ENCODE data around the gene PEPD.

Gene PEPD

DNA sequence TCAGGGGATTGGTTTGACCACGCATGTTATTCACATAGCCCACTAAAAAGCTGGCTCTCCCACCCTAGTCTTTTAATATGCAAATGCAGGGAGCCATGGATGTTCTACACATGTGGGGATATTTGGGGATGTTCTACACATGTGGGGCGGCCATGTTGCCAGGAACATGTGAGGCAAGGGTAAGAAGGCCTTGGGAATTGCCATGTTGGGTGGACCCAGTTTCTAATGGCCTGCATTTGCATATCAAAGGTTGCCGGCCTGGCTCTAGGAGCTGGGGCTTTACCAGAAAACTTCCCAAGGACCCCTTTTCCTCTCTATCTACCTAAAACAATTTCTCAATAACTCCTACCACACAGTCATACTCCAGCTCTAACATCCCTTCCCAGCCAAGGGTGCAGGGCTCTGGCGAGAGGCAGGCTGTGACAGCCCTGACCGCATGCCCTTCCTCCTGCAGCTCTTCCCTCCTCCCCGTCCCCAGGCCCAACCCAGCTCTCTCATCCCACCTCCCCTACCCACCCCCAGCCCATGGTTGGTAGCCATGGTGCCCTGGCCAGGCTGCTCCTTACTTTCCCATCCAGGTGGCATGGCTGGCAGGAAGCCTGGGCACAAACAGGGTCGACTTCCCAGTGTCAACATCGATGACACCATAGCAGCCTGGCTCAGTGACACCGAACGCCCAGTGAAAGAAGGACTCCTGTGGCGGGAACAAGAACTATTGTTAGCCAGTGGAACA, 11.0 kb downstream of the PEPD start:
- no peak for DNase-seq

DNA sequence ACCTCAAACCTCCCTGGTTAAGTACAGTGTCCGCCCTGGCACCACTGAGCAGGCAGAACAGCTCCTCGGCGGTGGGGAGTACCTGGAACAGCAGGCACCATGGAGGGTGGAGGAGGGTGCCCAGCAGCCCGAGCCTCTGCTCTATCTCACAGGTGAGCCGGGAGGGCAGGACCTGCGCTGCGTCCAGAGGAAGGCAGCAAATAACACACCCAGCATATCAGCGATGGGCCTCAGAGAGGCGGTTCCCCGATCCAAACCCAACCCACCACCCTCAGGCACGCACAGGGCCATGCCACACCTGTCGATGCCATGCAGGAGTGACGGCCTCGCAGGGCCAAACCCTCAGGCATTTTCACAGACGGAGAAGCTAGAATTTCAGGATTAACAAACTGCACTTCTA, 11.8 kb downstream of the PEPD start:
- no peak for DNase-seq

DNA sequence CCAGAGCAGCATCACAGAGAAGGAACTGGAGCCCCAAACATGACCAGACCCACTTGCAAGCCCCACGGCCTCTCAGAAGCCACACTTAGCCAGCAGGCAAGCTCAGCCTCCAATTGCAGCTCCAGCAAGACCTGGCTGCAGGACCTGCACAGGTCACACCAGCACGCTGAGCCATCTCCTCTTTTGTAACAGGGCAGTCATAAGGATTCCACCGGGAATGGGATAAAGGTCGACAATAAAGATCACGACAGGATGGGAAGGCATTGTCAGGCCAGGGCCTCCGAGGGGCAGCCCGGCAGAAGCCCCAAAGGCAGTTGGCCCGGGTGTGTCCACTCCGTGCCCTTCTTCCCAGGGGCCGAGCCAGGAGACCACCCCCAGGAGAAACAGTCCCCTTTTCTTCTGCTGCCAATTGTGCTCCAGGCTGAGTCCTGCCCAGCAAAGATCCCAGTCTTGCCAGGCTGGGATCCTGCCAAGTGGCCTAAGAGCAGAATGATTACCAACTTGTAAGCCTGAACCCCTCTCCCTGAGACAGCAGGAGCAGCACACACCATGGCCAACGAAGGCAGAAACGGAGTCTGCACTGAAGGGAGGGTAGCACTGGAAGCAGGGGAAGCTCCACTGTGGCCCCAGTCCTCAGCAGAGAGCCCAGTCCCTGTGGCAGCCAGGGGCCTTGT, 12.5 kb downstream of the PEPD start:
- no peak for DNase-seq

DNA sequence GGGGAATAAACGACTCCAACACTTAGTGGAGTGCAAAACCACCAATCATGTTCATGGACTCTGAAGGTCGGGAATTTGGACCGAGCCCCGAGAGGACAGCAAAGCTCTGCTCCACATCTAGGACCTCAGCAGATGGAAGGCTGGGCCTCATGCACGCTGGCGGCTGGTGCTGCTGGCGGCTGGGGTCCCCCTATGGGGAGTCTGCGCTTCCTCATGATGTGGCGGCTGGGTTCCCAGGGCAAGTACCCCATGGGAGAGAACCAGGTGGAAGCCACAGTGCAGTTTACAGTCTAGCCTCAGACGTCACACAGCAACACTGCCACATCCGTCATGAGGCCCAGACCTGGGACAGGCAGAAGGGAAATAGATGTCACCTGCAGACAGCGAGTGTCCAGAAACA, 13.2 kb downstream of the PEPD start:
- DNase-seq, result no peak

DNA sequence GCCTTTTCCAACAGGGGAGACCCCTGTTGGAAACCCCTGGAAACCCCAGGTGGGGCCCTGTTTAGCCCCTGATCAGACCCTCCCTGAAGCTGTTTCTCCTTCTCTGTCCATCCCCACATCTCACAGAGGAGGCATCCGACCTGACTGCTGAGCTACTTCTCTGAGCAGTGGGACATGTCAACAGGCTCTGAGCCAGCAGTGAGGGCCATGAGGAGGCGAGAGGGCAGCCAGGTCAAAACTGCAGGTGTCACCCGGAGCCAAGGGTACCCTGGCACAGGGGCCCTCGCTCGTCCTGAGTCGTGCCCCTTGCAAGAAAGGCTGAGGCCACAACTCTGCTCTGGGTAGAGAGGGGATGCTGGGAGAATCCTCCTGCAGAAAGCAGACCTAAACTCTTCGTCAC, 13.6 kb downstream of the PEPD start:
- no peak for DNase-seq

DNA sequence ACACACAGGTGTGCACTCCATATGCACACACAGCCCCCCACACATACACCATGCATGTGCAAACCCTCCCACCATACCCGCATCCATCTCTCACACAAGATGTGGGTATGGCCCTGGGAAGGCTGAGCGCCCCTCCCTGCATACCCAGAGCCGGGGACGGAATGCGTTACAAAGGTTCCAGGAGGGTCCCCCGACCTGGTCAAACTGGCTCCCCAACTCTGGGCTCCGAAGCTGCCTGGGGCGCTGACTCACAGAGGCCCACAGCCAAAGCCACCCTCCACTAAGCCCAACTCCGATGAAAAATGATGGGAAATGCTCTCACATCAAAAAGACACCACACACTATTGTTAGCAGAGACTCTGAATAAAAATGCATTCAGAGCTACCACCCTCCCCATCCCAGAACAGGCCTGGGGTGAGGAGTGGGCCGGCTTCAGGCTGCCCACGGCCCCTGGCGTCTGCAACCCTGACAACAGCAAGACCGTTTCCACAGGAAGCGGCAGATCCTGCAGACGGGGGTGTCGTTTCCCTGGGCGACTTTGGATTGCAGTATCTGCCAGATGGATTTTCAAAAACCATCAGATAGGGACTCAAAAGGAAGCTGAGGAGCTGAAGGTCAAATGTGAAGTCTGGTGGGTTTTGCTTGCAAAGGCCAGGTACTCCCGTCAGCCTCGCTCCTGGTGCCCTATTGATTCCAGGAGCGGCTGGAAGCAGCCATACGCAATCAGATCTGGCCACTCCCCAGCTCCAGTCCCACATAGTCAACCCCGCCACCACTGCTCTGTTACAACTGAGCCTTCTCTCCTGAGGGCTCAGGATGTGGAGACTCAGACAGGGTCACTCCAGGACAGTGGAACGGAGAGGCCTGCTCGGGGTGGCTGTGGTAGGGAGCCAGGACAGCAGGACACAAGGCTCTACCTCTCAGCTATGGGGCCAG, 14.3 kb downstream of the PEPD start:
- DNase-seq, result no peak

DNA sequence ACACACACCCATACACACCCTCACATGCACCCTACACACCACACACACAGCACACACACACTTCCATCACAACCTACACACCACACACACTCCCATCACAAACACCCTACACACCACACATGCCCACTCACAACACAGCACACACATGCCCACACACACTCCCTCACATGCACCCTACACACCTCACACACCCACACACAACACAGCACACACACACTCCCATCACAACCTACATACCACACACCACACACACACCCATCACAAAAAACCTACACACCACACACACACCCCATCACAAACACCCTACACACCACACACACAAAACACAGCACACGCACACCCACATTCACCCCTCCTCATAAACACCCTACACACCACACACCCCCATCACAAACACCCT, 15.1 kb downstream of the PEPD start:
- no peak for DNase-seq

DNA sequence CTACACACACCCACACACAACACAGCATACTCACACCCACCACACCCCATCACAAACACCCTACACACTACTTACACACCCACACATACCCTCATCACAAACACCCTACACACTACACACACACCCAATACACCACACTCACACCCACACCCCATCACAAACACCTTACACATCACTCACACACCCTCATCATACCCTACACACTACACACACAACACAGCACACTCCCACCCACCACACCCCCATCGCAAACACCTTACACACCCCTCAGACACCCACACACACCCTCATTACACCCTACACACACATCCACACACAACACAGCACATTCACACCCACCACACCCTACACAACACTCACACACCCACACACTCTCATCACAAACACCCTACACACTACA, 15.8 kb downstream of the PEPD start:
- no peak for DNase-seq

DNA sequence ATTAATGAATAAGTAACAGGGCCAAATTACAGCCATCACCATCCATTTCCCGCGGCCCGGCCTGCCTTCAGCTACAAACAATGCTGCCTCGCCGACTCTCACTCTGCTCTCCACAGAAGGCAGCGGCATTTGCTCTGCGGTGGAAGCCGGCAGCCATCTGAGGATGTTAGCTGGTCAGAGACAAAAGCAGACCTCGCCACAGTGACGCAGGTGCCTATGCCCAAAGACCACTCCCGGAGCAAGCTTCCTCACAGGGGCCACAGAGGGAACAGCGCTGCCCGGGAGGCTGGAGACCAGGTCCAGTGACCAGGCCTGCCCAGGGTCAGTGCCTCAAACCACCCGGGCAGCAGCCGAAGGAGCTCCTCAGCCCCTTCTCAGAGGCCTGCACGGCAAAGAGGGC, 16.4 kb downstream of the PEPD start:
- no peak for DNase-seq

DNA sequence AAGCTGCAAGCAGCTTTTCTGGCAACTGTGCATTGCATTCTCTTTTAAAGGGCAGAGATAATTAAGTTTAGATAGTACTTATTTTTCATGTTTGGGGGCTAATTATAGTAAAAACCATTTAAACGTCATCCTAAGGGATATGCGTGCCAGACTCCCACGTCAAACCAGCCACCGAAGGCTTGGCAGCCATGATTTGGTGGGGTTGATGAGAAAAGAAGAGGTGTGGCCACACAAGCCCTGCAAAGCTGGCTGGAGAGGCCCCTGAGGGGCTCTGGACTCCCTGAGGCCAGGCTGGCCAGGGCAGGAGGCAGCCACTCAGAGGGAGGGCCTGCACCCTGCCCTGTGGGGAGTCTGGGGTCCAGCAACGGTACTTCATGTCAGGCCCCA, 17.5 kb downstream of the PEPD start:
- DNase-seq, result no peak

DNA sequence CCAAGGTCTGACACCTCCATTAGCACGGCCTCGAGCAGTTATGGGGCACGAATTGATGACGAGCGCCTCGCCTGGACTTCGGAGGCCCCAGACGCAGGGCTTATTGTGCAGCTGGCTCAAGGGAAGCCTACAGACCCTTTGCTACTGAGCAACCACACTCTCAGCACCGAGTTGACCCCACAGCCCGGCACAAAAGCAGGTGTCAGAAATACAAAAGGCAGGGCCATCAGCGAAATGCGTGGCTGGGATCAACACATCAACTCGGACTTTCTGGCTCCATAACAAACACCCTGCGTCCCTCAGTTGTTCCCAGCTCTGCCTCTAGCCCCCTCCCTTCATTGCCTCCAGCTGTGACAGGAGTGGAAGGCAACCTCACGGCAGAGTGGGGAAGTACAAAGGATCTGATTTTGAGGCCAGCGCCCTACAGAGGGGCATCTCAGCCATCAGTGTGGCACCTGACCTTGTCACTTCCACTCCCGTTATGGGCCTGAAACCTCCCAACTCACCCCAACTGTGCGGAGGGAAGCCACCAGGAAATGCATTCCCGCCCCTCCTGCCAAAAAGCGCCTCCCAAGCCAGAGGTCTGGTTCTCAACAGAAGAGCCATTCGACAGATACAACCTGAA, 18.0 kb downstream of the PEPD start:
- no peak for DNase-seq

DNA sequence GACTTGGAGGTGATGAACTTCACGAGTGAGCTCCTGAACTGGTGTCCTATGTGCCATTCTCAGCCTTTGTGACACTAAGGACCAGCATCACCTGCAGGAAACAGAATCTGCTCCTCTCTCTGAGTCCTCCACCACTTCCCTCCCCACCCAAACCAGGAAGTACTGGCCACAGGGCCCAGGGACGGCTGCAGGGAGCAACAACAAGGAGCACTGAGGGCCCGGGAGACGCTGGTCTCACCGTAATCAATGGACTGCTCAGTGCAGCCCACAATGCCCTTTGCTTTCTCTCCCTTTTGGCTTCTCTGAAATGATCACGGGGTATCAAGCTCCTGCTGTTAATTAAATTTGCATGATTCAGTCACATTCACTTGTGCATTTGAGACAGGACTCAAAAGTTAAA, 18.6 kb downstream of the PEPD start:
- no peak for DNase-seq

DNA sequence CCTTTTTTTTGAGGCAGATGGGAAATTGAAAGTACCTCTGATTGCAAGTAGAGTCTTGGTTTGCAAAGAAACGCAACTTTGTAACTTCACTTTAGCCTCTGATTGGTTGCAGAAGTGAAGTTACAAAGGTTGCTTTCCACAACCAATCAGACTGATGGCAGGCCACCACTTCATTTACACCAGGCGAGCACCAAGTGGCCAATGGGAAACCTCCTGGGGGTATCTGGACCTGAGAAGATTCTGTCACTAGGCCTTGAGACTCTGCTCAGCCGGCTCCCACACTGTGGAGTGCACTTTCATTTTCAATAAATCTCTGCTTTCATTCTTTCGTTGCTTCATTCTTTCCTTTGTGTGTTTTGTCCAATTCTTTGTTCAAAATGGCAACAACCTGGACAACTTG, 19.1 kb downstream of the PEPD start:
- no peak for DNase-seq

DNA sequence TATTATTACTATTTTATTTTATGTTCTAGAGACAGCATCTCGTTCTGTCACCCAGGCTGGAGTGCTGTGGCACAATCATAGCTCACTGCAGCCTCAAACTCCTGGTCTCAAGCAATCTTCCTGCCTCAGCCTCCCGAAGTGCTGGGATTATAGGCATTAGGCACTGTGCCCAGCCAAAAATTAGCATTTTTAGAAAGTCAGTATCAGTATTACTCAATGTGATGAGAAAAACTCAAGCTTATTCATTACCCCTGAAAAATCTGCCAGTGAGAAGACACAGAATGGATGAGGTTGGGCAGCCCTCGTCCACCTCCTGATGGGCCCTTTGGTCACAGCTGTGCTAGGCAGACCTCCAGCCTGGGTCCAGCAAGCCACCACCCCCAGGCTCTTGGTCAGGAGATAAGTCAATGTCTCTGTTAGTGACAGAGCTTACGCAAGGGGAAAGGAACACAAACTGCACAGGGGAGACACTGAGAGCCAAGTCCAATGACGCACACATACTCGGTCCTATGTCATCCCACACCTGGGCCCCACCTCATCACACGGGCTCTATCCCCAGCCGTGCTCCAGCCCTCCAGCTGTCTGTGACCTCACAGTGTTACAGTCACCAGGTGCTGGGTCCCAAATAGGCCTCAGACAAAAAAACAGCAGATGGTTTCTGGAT, 19.8 kb downstream of the PEPD start:
- no peak for DNase-seq

DNA sequence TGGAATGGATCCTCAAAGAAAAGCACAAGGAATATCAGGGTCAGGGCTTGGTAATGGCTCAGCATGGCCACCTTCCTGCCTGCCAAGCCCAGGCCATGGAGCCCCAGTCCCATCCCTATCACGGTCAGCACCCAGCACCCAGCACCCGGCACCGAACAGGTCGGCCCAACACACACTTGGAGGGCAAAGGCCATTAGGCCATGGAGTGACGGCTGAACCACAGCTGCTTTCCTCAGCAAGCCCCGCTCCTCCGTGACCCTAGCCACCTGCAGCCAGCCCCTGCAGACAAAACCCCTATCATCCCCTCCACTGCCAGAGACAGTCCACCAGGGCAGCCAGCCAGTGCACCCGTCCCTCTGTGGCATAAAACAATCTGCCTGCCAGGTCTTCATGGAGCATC, 20.6 kb downstream of the PEPD start:
- DNase-seq, result no peak

DNA sequence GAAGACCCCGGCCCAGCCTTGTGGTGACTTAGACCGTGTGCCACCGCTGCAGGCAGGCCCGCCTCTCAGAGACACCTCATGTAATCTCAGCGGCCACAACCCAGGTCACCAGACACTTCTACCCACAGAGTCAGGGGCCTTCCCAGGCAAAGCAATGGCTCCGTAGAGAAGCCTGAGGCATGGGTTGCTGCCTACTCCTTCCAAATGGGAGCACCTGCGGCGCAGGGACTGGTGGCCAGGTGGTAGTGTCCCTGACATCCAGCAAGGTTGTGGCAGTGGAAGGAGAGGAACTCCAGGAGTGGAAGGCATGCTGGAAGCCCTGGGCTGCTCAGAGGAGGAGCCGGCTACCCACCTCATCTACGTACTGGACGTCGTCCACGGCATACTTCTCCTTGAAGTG, 21.0 kb downstream of the PEPD start:
- no peak for DNase-seq

DNA sequence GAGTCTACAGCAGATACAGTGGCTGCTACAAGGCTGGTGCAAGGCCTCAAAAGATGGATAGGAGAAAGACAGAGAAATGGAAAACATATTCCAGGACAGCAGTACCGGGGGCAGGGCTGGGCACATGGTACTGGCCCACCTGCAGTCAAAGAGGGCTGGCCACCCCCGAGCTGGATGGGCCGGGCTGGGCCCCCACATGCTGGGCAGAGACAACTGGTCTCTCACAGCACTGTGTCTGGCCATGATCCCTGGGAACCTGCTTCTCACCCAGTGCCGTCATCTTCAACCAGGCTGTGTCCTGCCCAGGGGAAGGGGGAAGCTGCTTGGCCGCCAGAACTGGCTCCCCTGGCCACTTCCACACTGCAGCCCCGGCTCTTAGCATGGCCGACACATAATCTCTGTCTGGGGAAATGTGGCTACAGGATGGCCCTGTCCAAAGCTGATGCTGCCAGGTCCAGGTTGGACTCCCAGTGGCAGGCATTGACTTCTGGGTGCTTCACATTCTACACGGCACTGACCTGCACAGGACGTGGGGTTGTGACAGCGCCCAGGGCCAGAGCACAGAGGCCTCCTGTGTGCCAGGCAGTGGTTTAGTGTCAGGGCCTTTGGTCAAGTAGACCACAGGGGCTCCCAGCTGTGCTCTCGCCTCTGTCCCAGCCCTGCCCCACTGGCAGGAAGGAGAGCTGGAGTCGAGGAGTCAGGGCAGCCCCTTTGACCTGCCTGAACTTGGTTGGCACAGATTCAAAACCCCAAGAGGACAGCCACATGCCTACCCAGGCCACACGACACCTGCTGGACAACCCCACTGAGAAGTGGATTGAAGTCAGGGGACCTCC, 21.7 kb downstream of the PEPD start:
- no peak for DNase-seq

DNA sequence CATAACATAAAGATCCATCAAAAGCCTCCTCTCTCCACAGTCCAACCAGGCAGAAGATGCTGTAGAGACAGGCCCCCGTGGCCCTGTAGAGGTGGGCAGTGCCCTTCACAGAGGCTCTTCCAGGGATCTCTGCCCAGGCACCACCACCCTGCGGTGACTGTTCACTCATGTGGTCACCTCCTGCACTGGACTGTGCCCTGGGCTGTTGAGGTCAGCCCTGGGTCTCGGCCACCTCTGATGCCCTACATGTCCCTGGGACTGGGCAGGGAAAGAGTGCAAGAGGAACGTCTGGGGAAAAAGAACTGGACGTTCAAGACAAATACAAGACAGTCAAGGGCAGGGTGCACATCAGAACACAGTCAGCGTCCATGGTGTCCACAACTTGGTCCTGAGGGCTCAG, 22.3 kb downstream of the PEPD start:
- no peak for DNase-seq

DNA sequence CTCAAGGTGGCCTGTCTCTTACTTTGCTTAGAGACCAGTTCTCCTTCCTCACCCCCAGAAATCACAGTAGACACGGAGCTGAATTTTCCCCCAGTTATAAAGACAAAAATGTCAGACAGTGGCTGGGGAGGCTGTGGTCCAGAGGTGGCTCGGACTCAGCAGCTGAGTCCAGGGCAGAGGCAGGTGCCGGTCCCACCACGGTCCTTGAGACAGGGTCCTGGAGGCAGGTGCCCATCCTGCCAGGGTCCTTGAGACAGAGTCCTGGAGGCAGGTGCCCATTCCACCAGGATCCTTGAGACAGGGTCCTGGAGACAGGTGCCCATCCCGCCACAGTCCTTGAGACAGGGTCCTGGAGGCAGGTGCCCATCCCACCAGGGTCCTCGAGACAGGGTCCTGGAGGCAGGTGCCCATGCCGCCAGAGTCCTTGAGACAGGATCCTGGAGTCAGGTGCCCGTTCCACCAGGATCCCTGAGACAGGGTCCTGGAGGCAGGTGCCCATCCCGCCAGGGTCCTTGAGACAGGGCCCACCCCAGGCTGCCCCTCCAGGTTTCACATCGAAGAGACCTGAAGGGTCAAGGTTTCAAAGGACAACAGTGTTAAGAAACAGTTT, 23.1 kb downstream of the PEPD start:
- no peak for DNase-seq

DNA sequence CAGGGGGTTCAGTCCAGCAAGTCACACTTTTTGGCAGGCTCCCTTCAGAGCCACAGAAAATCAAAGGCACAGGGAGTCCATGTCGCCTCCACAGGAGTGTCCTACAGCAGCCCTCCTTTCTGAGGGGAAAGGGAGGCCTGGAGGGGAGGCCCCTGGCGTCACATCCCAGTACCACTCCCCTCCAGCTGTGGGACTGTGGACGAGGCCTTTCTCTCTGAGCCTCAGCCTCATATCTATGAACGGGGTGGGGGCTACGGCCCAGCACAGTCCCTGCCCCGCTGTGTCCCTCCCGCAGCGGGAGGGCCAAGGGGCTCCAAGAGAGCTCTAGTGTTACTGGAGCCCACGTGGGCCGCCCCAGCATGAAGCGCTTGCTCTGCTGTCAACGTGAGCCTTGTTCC, 23.8 kb downstream of the PEPD start:
- no peak for DNase-seq

DNA sequence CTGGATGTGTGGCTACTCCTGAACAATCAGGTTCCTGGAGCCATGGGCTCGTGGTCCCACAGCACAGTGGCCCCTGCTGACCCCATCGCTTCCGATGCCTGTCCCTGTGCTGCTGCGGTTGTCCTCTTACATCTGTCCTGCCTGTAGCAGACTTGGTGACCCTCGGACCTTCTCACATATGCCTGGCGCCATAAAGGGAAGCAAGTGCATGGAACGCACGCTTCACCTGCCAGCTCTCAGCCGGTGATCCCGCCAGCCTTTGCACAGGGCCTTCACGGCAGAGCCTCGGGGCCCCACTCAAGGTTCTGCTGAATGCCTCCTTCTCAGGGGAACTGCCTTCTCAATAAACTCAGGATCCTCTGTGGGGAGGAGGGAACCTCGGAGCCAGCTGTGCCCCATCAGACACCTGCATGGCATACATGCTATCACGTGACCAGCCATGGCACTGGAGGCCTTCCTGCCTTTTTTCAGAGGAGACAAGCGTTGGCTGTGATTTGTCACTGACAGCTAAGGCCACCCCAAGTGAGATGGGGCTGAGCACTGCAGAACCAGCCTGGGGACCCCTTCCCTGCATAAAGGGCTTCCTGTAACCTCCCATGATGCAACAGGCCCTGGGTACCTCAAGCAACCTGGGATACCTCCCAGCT, 24.3 kb downstream of the PEPD start:
- DNase-seq, result no peak

Data from activated CD4-positive, alpha-beta T cell treated with anti-CD3 and anti-CD28 coated beads for 4 hours (primary cell).